COR-L47 (cell line): ENCODE results near the gene CSRNP3.

Experiments used
- DNase-seq: peaks from one replicate; lab custom pipeline; 2025; lab: John Stamatoyannopoulos, UW

CSRNP3 gene

DNA sequence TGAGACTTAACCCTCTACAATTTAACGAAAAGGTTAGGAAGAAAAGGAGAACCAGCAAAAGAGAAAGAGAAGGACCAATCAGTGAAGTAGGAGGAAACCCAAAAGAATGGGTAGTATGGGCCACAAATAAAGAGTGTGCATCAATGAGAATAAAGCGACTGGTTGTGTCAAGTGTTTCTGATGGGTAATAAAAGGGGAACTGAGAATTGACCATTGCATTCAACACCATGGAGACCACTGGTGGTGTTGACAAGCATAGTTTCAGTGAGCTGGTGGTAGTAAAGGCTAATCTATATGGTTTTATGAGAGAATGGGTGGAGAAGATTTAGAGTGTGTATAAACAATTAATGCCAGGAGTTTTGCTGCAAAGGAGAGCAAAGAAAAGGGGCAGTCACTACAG is 75.4 kb downstream of the CSRNP3 start:
- DNase-seq = no peak

DNA sequence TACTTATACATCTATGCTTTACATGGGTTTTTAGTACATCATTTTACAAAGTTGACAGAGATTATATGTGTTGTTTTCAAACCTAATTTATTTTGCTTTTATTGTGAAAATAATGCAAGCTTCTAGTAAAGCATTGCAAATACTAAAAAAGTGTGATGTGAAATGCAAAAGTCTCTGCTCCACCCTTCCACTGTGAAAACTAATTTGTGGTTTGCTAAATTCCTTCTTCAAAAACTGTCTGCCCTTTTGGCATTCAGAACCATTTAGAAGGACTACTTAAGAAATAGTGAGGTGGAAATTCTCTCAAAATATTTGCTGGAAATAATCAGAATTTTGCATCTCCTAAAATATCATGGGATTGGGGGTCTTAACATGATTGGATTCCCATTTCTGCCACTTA is 78.4 kb downstream of the CSRNP3 start:
- no peak for DNase-seq

DNA sequence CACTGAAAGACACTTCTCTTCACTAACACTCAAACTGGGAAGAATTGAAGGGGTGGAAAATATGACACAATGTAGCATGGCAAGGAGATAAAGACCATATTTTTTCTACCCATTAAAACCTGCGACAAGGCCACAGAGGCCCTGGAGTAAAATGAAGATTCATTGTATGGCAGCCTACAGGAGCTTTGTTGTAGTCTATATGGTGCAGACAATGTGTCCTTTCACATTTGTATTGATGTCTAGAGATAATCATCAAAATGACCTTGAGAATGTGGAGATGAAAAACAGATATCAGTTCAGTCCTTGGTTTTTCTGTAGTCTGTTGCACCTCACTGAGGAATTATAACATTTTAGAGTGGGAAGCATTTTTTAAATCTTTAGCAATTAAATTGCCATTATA is 80.1 kb downstream of the CSRNP3 start:
- no peak for DNase-seq

- no peak for DNase-seq
These were observed 89.3 kb downstream of the CSRNP3 start for GRCh38 chr2:165558832-165559231.

DNA sequence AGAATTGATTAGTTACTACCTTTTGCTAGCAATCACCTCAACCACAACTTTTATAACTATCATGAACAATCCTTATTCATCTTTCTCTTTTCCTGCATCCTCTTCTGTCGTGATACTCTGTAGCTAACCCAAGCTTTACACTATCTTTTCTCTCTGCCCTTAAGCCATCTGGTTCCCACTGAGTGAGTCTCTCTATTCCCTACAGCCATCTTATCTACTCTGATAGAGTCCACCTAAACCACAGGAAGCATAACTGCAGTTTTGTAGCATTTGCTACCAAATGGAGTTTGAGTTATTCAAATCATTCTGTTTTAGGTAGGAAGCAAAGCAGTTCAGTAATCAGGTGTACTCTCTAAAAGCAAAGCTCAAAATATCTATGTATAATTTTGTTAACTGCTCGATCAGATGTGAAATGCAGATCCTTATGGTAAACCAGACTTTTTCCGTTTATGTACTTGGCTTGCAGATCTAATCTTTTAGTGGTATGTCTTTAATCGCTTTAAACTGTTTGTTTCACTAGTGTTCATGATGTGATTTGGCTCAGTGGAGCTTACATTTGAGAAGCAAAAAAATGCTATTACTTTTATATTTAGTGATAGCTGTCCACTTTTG is 91.0 kb downstream of the CSRNP3 start:
- no peak for DNase-seq

- no peak for DNase-seq
These were observed 92.0 kb downstream of the CSRNP3 start for GRCh38 chr2:165561516-165561915.

DNA sequence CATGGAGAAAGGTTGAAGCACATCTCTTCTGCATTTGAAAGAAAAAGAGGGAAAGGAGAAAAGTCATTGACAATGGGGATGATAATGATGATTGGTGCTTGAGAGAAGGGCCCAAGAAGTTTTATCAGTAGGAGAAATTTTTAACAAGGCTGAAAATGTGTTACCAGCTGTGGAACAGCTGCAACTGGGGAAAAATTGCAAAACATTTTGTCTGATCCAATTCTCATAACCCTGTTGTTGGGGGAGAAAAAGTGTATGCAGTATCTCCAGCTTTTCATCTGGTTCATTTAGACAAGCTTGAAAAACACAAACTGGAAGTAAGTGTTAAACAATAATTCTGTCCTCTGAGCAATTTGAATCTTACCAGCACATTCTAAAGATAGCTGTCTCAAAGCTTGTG is 92.7 kb downstream of the CSRNP3 start:
- DNase-seq = no peak

GRCh38 chr2:165563468-165564225 is 94.1 kb downstream of the CSRNP3 start:
- DNase-seq = peak; percentile 15

DNA sequence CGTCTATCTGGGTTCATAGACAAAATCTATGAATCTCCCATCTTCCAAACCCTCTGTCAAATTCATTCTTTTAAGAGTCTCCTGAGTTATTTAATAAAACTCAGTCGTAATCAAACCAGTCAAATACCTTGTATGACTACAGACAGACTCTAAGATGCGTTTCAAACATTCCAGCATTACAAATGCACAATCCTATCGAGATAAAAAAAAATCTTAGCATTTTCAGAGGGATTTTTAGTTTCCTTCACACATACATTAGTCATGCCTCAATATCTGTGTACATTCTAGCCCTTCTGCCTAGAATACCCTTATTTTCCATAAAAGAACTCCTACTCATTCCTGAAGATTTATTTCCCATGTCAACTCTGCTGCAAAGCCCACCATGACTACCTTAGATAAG is 96.5 kb downstream of the CSRNP3 start:
- DNase-seq = no peak

DNA sequence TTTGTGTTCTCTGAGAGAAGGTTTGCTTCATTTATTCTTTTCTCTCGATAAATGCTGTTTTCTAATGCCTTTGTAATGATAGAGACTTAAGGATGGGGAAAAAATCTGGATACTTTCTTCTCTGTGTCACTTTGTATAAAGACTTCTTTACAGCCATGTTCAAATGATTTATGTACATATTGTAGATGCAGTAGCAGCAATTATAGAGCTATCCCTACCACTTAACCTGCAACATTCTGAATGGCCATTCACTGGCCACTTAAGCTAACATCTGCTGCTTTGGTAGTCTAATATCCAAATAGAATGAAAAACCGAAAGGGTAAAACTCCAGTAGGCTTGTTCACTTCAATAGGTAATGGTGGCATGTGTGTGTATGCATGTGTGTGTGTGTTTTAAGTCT is 97.8 kb downstream of the CSRNP3 start:
- no peak for DNase-seq

DNA sequence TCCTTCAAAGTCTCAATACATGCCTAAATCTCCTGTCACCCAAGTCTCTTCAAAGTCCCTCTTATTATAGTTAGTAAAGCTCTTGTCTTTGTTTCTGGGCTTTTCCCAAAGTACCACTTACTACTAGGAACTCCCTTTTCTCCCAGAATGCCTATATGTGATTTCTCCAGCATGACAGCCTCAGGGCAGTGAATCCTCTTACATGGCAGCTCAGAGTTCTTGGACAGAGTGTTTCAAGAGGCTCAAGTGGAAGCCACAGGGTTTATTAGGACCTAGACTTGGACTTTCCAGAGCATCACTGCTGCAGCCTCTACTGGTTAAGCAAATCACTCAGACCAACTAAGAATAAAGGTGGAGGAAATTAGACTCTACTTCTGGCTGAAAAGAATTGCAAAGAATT is 98.9 kb downstream of the CSRNP3 start:
- DNase-seq = no peak

DNA sequence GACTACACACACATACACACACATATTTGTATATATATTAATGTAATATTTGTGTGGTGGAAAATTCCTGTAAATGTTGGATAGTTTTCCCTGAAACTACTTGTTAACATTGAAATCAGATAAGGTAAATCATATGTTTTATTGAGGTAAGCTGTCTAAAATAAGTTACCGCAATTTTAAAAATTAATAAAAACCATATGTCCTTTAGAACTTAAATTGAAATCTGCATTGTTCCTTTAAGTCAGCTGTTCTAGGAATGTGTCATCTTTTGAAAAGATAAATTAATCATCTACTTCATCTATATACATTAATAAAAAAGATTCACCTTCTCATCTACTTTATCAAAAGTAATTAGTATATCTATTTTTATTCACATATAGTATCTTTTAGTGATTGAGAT is 102.0 kb downstream of the CSRNP3 start:
- DNase-seq = no peak

DNA sequence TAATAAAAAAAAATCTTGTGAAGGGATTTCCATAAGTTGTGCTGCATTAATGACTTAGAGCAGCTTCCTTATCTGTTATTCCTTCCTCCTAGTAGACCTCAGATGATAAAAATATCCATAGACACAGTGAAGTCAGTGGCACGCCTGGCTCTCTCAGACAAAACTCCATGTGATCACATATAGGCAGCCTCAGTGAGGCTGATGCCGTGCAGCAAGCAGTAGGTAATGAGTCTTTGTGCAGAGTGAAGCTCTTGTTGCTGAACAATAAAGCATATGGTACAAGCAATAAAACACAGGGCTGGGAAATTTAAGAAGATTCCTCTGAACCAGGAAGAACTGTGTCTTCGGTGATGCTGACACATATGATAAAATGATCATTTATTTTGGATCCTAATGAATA is 102.7 kb downstream of the CSRNP3 start:
- peak; percentile 81 for DNase-seq

- peak; percentile 87 for DNase-seq
These were observed 104.3 kb downstream of the CSRNP3 start for GRCh38 chr2:165573534-165574461.

DNA sequence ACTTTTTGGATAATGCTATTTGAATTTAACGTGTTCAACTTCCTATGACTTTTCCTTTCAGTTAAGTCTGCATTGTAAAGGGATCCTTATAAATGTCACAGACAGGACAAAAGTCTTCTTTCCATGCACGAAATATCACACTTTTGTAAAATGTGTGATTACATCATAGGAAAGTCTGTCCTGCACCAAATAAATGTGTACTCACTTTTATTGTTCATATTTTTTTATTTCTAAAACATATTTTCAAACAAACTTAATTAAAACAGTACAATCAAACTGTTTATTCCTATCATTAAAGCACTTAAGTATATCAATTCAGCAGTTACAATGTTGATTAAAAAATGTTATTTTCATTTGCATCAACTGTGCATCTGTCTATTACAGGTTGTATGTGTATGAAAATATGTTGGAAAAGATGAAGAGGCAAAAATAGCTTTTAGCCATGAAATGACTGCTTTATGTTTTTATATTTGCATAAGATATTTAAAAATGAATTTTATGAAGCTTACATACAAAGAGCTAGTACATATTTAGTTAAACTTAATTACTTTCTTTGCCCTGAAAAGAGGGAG is 105.6 kb downstream of the CSRNP3 start:
- DNase-seq = no peak

- no peak for DNase-seq
These were observed 107.1 kb downstream of the CSRNP3 start for GRCh38 chr2:165576409-165577154.

- DNase-seq = no peak
These were observed 112.9 kb downstream of the CSRNP3 start for GRCh38 chr2:165582409-165582808.

DNA sequence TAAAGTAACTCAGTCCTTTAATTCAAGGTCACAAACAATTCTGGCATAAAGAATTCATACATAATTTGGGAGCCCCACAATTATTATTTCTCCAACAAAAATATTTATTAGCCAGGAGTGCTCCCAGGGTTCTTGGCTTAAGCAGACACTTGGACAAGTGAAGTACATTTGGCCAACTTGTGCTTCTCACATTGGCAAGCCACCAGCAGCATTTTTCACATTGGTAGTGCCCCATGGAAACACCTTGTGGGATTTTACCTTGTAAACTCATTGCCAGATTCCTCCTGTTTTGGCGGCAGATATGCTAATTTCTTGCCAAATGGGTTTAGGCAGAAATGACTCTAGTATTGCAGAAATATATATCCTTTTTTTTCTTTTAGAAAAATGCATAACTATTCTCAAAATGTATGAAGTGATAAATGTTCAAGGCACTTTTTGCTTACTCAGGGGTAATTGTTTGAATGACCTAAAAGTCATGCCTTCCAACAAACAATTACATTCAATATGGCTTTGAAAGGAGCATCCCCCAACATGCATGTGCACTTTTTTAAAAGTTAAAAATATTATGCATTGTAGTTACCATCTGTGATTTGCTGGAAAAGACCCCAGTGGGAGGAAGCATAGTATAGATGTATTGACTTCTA is 113.5 kb downstream of the CSRNP3 start:
- no peak for DNase-seq

DNA sequence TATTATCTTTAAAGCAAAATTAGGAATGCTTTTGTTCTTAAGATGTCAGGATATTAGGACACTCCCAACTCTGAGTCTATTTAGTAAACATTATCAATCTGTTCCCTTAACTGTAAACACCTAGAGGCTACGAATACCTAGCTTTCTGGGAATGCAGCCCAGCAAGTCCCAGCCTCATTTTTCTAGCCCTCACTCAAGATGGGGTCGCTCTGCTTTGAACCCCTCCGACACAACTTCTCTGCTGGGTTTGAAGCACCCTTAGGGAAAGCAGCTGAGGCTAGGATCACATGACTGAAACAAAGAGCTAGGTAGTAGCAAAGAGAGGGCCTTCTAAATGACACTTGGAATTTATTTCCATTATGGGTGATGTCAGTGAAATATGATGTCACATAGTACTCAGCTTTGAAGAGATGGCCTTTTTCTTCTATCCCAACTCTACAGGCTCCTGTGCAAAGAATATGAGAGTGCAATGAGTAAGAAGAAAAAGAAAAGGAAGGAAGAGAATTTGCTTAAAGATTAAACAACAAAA is 114.7 kb downstream of the CSRNP3 start:
- no peak for DNase-seq

- DNase-seq = no peak
These were observed 116.5 kb downstream of the CSRNP3 start for GRCh38 chr2:165586019-165586418.

DNA sequence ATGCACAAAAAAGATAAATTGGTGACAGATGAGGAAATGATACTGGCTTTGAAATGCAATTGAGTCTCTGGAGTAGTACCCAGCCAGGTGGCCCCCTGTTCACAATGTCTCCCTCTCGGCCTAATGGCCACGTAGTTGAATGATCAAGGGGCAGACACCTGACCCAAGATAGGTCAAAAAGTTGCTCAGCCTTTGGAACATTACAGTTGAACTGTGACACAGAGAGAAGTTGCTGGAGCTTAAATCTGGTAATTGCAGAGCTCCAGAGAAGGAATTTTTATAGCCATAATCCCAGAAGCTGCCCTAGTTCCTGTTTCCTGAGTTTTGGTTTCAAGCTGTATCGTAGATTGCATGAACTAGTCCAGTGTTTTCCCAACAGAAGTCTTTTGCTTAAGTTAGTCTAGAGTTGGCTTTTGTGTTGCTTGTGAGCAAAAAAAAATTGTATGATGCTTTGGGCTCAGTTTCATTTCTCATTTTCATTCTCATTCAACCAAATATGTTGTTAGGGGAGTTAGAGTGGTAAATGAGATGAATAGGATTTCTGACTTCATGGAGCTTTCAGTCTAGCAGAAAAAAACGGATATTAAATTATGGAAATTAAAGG is 117.9 kb downstream of the CSRNP3 start:
- no peak for DNase-seq
